A204.1 (cell line): ENCODE results near the gene TFDP3.

Experiments
- FAIRE-seq: peaks from 2 replicates; lab custom pipeline; 2012; peaks lifted over from hg19 to GRCh38; lab: Jason Lieb, UNC

Gene TFDP3, protein sequence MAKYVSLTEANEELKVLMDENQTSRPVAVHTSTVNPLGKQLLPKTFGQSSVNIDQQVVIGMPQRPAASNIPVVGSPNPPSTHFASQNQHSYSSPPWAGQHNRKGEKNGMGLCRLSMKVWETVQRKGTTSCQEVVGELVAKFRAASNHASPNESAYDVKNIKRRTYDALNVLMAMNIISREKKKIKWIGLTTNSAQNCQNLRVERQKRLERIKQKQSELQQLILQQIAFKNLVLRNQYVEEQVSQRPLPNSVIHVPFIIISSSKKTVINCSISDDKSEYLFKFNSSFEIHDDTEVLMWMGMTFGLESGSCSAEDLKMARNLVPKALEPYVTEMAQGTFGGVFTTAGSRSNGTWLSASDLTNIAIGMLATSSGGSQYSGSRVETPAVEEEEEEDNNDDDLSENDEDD

DNA sequence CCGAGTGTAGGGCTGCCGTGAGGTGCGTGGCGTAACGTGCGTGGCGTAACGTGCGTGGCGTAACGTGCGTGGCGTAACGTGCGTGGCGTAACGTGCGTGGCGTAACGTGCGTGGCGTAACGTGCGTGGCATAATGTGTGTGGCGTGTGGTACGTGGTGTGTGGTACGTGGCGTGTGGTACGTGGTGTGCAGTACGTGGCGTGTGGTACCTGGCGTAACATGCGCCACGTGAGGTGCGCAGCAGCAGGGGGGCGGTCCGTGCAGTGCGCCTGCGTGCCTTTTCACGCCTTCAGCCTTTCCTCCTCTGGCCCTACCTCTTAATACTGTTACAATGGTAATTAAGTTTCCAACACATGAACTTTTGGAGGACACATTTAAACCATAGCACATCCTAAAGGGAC, at the start of gene TFDP3:
TFDP3 (minus strand) TSS at position 26 of the 400 bp plus-strand sequence. CDS start 95 bp downstream, outside the sequence.
- FAIRE-seq = no peak

DNA sequence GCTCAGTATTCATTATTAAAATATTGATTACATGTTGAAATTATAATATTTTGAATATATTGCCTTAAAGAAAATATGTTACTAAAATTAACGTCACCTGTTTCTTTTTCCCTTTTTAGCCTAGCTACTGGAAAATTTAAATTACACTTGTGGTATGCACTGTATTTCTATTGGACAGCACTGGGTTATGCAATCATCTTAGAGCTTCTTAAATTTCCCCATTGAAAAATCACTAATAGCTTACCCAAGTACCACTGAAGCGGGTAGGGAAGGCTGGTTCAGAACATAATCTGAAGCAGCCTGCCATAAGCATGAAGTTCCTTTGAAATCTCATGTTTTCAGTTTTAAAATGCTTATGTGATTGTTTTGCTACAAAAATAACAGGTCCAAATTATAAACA, 49.5 kb upstream of the TFDP3 start:
- FAIRE-seq = no peak

GRCh38 chrX:133265331-133265730, 47.2 kb upstream of the TFDP3 start:
- FAIRE-seq = no peak

- FAIRE-seq = no peak
Measured at GRCh38 chrX:133258481-133258880, 40.3 kb upstream of the TFDP3 start.

DNA sequence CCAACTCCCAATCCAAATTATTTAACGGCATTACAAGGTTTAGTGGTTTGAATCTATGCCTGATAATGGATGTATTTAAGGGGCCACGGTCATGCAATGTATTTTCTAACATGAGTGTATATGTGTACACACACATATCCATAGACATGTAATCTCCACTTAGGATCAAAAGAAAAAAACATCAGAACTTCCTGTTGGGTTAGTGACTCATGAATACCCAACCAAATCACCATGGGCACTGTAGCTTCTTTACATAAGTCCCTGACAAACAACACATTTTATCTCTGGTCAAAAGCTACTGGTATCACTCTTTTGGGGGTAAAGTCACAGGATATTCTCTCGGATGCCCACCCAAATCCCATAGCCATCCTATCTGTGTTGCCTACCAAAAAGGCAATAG, 36.5 kb upstream of the TFDP3 start:
- FAIRE-seq = no peak

- FAIRE-seq = no peak
Measured at GRCh38 chrX:133251204-133251603, 33.0 kb upstream of the TFDP3 start.

GRCh38 chrX:133250184-133251100, 32.3 kb upstream of the TFDP3 start:
- no peak for FAIRE-seq

DNA sequence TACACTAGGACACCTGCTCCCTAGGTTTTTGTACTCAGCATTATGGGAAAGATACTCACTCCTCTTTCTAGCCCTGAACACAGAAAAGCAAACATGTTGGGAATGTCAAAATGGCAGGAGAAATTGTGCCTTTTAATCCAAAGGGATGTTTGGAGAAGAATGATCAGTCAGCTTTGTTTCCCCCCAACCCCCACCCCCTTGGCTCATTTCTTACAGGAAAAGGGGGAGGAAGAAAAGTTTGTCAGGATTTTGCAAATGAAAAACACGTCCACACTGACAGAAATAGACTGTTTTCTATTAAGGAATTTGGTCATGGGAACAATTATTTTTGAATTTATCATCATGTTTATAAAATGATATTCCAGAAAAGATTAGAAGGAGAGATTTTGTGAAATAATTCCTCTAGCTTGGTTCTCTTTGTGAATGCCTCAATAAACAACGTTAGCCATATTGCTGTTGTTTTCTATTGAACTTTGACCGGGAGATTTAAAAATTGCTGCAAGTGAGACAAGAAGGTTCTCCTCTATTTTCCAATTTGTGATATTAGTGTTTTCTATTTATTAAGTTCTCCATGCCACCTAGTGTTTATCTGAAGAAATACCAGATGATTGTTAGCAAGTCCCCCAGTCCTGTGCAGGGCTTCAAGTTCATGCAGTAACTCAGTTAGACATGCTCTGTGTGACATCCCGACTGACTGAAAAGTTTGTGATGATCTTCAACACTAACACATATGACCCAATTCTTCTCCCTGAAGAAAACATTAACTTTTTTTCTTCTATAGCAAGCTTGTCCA, 31.3 kb upstream of the TFDP3 start:
- no peak for FAIRE-seq

- no peak for FAIRE-seq
Measured at GRCh38 chrX:133248177-133248576, 30.0 kb upstream of the TFDP3 start.

DNA sequence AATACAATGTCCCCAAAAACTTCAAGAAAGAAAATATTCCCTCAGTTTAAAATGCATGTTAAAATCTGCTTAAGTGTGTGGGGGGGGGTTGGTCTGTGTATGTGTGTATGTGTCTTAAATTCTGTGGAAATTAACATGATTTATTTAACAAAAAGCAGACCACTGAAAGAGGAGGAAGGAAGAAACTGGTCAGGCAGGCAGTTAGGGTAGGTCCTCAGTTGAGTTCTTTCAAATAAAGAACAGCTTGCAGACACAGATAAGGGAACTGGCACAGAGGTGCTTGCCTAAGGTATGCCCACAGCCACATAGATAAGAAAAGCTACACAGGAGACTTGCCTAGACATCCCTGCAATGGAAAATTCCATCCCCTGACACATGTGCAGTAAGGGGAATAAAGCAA, 28.8 kb upstream of the TFDP3 start:
- FAIRE-seq = no peak

- FAIRE-seq = no peak
Measured at GRCh38 chrX:133235830-133236229, 17.7 kb upstream of the TFDP3 start.

- FAIRE-seq = no peak
Measured at GRCh38 chrX:133232331-133232730, 14.2 kb upstream of the TFDP3 start.

DNA sequence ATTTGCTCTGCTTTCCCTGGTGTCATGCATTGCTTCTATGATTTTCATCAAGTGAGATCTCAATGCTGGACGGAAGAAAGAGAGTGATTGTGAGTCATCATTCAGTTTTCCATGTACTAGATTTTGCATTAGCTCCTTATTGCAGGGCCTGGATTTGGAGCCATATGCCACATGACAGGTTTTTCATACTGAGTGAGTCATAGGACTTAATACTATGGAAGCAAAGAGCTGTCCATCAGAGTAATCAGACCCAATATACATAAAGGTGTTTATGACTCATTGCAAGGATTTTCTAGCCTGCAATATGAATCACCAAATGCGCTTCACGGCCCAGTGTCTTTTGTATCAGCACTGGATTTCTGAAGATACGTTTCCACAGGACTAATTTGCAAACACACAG, 11.2 kb upstream of the TFDP3 start:
- FAIRE-seq = no peak

DNA sequence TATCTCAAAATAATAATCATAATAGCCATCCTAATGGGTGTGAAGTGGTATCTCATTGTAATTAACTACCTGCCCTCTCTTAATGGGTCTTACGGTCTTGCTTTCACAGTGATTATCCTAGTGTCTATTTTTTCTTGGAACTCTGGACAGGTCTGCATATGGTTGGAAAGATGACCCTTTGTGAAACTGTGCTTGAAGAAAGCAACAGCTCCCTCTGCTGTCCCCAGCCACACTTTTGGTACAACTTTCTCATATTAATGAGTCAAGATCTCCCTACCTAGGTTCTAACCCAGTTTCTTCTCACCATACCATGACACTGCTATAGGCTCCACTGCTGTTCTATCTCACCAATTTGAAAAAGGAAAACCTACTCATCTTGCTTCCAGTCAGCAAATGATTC, 2.4 kb downstream of the TFDP3 start:
- no peak for FAIRE-seq

GRCh38 chrX:133215017-133215416, 3.1 kb downstream of the TFDP3 start:
- FAIRE-seq = no peak

GRCh38 chrX:133214301-133214700, 3.9 kb downstream of the TFDP3 start:
- no peak for FAIRE-seq

- no peak for FAIRE-seq
Measured at GRCh38 chrX:133213117-133213516, 5.0 kb downstream of the TFDP3 start.

GRCh38 chrX:133207751-133208150, 10.4 kb downstream of the TFDP3 start:
- FAIRE-seq = no peak

DNA sequence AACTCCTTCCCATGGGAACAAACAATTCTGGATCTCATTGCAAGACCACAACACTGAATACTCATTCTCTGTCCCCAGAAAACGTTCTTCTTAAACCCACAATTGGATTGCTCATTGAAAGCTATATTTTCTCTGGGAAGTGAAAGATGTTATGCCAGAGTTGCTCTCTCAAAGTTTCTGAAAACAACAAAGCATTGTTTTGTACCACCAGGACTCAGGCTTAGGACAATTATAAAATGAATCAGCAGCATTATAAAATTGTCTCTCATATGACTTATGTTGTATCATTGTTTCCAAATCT, 26.5 kb downstream of the TFDP3 start:
- no peak for FAIRE-seq

DNA sequence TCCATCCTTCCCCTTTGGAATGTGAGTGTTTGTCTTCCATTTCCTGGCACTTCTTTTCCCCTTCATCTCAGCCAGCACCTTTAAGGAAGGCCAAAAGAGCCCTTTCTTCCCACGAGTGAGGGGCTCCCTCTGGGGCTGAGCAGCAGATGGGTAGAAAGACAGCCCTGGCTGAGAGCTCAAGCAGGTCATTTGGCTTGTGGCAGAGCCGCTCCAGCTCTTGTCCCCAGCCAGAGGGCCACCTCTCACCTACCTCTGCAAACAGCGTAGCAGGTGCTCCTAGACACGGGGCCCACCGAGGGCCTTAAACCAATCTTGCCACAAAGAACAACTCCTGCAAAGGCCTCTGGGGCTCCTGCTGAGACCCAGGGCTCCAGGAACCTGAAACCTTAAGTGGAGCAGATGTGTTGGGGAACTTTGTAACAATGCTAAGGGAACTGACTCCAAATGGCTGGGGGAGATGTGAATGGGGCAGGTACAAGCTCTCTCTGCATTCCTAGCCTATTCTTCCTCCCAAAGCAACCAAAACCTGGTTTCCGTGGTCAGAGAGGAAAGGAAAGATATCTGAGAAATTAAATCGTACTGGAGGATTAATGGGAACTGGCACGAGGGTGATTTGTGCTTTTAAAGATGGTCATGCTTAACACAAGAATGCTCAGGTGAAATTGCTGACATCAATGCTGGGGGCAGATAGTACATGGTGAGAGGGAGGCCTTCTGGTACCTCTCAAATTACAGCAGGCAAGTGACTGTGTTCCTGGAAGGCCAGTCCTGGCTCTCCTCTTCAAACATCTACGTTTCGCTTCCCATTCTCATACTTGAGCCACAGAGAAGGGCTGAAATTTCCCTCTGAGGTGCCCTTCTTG, 27.0 kb downstream of the TFDP3 start:
- no peak for FAIRE-seq

DNA sequence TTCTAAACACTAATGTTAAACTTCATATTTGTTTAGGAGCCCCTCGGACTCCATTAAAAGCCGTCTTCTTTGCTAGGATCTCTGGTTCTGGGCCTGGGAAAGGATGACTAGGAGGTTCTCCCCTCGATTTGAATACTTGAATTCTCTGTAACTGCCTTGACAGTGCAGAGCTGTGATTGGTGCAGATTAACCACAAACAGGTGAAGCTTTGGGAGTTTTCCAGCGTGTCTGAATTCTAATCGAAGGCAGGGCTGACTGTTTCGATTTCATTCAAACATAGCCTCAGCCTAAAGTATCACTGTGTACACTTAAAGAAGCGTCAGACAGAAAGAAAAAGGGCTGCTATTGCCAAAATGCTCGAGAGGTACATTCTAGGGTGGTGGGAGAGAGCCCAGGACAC, 29.0 kb downstream of the TFDP3 start:
- FAIRE-seq = no peak

DNA sequence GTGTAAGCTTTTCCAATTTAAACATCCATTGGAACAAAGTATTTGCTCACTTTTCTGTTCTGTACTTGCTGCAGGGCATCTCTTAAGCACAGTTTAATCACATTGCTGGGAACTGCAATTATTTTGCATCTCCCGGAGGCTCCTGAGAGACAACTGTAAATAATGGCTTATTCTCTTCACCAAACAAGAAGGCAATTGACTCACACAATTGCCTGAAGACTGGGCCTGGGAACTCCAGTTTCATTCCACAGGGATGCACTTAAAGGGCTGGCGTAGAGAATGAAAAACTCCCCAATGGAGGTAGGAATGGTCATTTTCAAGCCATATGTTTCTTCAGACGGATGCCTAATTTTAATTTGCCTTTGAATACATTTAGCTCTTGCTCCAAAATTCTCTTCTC, 29.5 kb downstream of the TFDP3 start:
- no peak for FAIRE-seq
